Fibroblast of lung (primary cell): ENCODE data around the gene LIMCH1. TPM values are rescaled to one million over a fixed set of nuclear protein-coding genes. Genes with fewer than 3 reads are reported as not detected.

Experiments
- DNase-seq, 2 donors: peaks; one replicate each; pipeline versions ENCODE4 v3.0.0 to v3.0.0-alpha.2; 2010; ENCODE audit warnings: low read depth in 2 of 2
- H2AFZ ChIP-seq: 2 replicates; pipeline ENCODE4 v1.5.1; 2012; ENCODE audit warnings: low read length, control low read depth, inconsistent platforms
- H3K27ac ChIP-seq: 2 replicates; pipeline ENCODE4 v1.5.1; 2011; ENCODE audit warnings: low read length, control low read depth; ENCODE audit not compliant: insufficient read depth
- H3K27me3 ChIP-seq: 2 replicates; pipeline ENCODE4 v1.5.1; 2011; ENCODE audit warnings: mild to moderate bottlenecking, low read length; ENCODE audit not compliant: control insufficient read depth, insufficient read depth
- H3K36me3 ChIP-seq: 2 replicates; pipeline ENCODE4 v1.5.1; 2011; ENCODE audit warnings: low read length; ENCODE audit not compliant: control insufficient read depth, insufficient read depth
- H3K4me1 ChIP-seq: 2 replicates; pipeline ENCODE4 v1.5.1; 2011; ENCODE audit warnings: low read length; ENCODE audit not compliant: control insufficient read depth, insufficient read depth; ENCODE audit errors: extremely low read depth
- H3K4me2 ChIP-seq: 2 replicates; pipeline ENCODE4 v1.5.1; 2011; ENCODE audit warnings: low read length, control low read depth; ENCODE audit not compliant: insufficient read depth; ENCODE audit errors: extremely low read depth
- H3K4me3 ChIP-seq, 4 experiments: fragments of 200-600 bp in 1 of 4; sonication (generic) in 1 of 4; replicated peaks in 1 of 4; 2 replicates each; pipeline ENCODE4 v1.5.1; 2011 to 2016; ENCODE audit warnings: low read length in 4 of 4, low read depth in 3 of 4, mild to moderate bottlenecking in 3 of 4, control low read depth in 2 of 4, inconsistent platforms in 1 of 4, mixed read lengths in 1 of 4; ENCODE audit not compliant: insufficient read depth in 1 of 4; ENCODE audit errors: control extremely low read depth in 1 of 4
- H3K79me2 ChIP-seq: 2 replicates; pipeline ENCODE4 v1.5.1; 2012; ENCODE audit warnings: mild to moderate bottlenecking, low read length, inconsistent platforms; ENCODE audit not compliant: control insufficient read depth, insufficient read depth
- H3K9ac ChIP-seq: 2 replicates; pipeline ENCODE4 v1.5.1; 2011; ENCODE audit warnings: mild to moderate bottlenecking, low read length, control low read depth; ENCODE audit not compliant: insufficient read depth
- H3K9me3 ChIP-seq: 2 replicates; pipeline ENCODE4 v1.5.1; 2012; ENCODE audit warnings: low read depth, low read length; ENCODE audit not compliant: control insufficient read depth, insufficient read depth
- H4K20me1 ChIP-seq: 2 replicates; pipeline ENCODE4 v1.5.1; 2011; ENCODE audit warnings: low read length; ENCODE audit not compliant: control insufficient read depth, insufficient read depth; ENCODE audit errors: extremely low read depth
- CTCF ChIP-seq, 2 donors: IDR thresholded peaks in 1 of 2; conservative IDR thresholded peaks in 1 of 2; 1 replicate in 1 of 2; 2 replicates in 1 of 2; pipeline ENCODE4 v1.5.1; 2011 to 2012; ENCODE audit warnings: low read length in 2 of 2, control low read depth in 1 of 2, inconsistent platforms in 1 of 2, low read depth in 1 of 2, mild to moderate bottlenecking in 1 of 2
- EZH2 ChIP-seq: IDR thresholded peaks from 2 replicates; pipeline ENCODE4 v1.5.1; 2012; ENCODE audit warnings: low read length, control low read depth, mild to moderate bottlenecking; ENCODE audit errors: missing control alignments
- polyA plus RNA-seq, 2 donors: library from polyadenylated mRNA; depleted of rRNA in 1 of 2; stranded (reverse) in 1 of 2; unstranded in 1 of 2; fragments of >200 nt; gene quantifications; 2 replicates each; pipeline ENCODE4 v1.2.1, GENCODE V29; 2011 to 2012; ENCODE audit warnings: missing spikeins in 1 of 2
- total RNA-seq: library from RNA; depleted of rRNA; stranded (reverse); fragments of >200 nt; gene quantifications from 2 replicates; pipeline ENCODE4 v1.2.1, GENCODE V29; 2014

The LIMCH1 gene
- total and polyA plus RNA-seq, 2 donors (not counting 1 experiment from before 2014, with no cell fraction given): 2.8 to 4.6 TPM

DNA sequence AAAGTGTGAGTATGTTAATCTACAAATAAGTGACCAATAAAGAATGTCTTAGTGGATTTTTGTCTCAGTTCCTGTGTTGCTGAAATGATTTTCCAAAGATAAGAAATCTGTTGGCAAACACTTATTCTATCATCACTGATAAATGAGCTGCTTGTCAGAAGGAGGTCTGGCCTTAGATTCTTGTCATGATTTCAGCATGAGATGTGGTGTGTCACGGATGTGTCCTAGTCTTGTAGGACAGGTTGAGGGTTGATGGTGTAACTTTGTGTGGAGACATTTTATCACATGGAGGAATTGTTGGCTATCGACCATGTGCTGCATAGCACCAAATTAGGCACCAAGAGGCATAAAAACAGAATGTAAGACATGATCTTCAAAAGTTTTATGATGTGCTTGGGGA is 31.8 kb upstream of the LIMCH1 start:
- DNase-seq: peak; percentile 46 to 88

DNA sequence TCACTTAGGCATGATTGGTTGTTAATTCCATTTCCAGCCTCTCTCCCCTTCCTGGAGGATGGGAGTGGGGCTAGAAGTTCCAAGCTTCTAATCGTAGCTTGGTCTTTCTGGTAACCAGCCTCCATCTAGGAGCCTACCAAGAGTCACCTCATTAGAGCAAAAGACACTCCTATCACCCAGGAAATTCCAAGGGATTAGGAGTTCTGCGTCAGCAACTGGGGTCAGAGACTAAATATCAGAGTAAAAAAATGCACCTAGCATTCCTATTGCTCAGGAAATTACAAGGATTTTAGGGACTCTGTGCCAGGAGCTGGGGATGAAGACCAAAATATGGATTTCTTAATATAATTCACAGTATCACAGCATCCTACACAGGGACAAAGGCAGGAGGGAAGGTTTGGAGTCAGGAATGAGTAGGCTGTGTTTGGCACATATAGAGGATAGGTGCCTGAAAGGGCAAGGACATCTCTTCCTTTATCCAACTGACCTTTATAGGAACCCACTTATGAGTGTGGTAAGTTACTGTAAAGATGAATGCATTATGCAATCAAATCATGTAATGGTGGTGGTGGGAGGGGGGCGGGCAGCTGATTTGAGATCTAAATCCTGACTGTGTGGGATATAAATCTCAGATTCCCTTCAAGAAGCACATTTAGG is 30.5 kb upstream of the LIMCH1 start:
- Histone ChIP-seq H3K4me2 (no peak overlapping the region), H3K9me3 (no peaks in the 10 kb centered on the region), H3K27ac (no peak overlapping the region), H3K79me2 (no peaks in the 10 kb centered on the region), H3K27me3 (no peaks in the 10 kb centered on the region), H3K36me3 (no peaks in the 10 kb centered on the region), H3K9ac (no peak overlapping the region), H4K20me1 (no peaks in the 10 kb centered on the region), H3K4me3 (no peak overlapping the region), H2AFZ (no peak overlapping the region), H3K4me1 (no peaks in the 10 kb centered on the region)
- no peak for TF ChIP-seq EZH2
- no peak for TF ChIP-seq CTCF (conservative IDR thresholded peaks at IDR 0.05 in 1 of 2, IDR thresholded peaks at IDR 0.05 in 1 of 2; ENCODE audit: low read depth in 1 of 2, low read length in 2 of 2)
- DNase-seq: peak in 1 of 2 donors; percentile 67

More for the DNA sequence above, 31.8 kb upstream of the LIMCH1 start:
- Histone ChIP-seq H3K36me3 (no peaks in the 10 kb centered on the region), H3K9me3 (no peaks in the 10 kb centered on the region), H3K4me3 (no peak overlapping the region), H3K4me1 (no peaks in the 10 kb centered on the region), H3K27ac (no peak overlapping the region), H3K79me2 (no peaks in the 10 kb centered on the region), H2AFZ (no peak overlapping the region), H3K9ac (no peak overlapping the region), H4K20me1 (no peaks in the 10 kb centered on the region), H3K27me3 (no peaks in the 10 kb centered on the region), H3K4me2 (no peak overlapping the region)
- no peak for TF ChIP-seq EZH2
- no peak for TF ChIP-seq CTCF (conservative IDR thresholded peaks at IDR 0.05 in 1 of 2, IDR thresholded peaks at IDR 0.05 in 1 of 2; ENCODE audit: low read depth in 1 of 2, low read length in 2 of 2)

DNA sequence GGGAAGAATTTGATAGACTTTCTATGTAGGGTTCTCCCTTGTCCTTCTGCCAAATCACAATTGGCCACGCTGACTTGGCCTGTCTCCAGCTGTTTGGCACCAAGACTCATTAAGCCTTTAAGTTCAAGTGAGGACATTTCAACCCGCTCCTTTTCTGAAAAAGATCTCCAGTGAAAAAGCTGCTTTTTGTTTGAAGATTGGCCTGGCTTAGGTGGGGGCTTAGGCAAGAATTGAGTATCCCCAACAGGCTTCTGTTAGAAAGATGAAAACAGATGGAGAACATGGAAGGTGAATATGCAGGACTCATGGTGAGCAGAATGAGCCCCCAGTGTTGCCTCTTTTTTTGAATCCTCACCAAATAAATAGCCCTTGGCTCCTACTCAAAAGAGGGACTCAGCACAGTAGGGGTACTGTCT is 28.5 kb upstream of the LIMCH1 start:
- Histone ChIP-seq H2AFZ (no peak overlapping the region), H3K4me2 (no peak overlapping the region), H4K20me1 (no peaks in the 10 kb centered on the region), H3K36me3 (no peaks in the 10 kb centered on the region), H3K9ac (no peak overlapping the region), H3K4me3 (no peak overlapping the region), H3K4me1 (no peaks in the 10 kb centered on the region), H3K79me2 (no peaks in the 10 kb centered on the region), H3K9me3 (no peaks in the 10 kb centered on the region), H3K27me3 (no peaks in the 10 kb centered on the region), H3K27ac (no peak overlapping the region)
- DNase-seq: peak in 1 of 2 donors; percentile 13
- TF ChIP-seq EZH2 (no peak), CTCF (conservative IDR thresholded peaks at IDR 0.05 in 1 of 2, IDR thresholded peaks at IDR 0.05 in 1 of 2; ENCODE audit: low read depth in 1 of 2, low read length in 2 of 2) (no peak)
